ENCODE measurements around the gene FAM111A.

FAM111A gene

DNA sequence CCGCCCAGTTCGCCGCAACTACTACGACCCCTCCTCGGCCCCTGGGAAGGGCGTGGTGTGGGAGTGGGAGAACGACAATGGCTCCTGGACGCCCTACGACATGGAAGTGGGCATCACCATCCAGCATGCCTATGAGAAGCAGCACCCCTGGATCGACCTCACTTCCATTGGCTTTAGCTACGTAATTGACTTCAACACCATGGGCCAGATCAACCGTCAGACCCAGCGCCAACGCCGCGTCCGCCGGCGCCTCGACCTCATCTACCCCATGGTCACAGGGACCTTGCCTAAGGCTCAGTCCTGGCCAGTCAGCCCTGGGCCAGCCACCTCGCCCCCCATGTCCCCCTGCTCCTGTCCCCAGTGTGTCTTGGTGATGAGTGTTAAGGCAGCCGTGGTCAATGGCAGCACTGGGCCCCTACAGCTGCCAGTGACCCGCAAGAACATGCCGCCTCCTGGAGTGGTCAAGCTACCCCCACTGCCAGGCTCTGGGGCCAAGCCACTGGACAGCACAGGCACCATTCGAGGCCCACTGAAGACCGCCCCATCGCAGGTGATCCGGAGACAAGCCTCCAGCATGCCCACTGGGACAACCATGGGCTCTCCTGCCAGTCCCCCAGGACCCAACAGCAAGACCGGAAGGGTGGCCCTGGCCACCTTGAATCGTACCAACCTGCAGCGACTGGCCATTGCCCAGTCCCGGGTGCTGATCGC is 39.2 kb downstream of the FAM111A start:
- Histone ChIP-seq H3K4me3 (ENCODE audit: low read length, poor library complexity, severe bottlenecking) (no peak overlapping the region), H3K9me2 (replicated peaks; ENCODE audit: low read depth, low read length) (no peaks in the 10 kb centered on the region), H3K4me1 (ENCODE audit: insufficient read depth, low read length, poor library complexity, severe bottlenecking) (no peaks in the 10 kb centered on the region), H4K20me1 (ENCODE audit: insufficient read depth, low read length, poor library complexity, severe bottlenecking) (no peaks in the 10 kb centered on the region), H3K9me3 (ENCODE audit: insufficient read depth, low read depth, low read length) (peaks cover 7% of the 10 kb centered on the region; the same call in 1 of the 2 replicates), H3F3A (ENCODE audit: low read depth) (no peaks in the 10 kb centered on the region), H3K9ac (ENCODE audit: low read depth, low read length, poor library complexity, severe bottlenecking) (no peak overlapping the region), H3K79me2 (ENCODE audit: insufficient read depth, low read length) (no peaks in the 10 kb centered on the region), H2AFZ (ENCODE audit: low read length) (no peak overlapping the region), H3K4me2 (ENCODE audit: low read depth, low read length, poor library complexity, severe bottlenecking) (no peak overlapping the region), H3K27me3 (ENCODE audit: insufficient read depth, low read length, poor library complexity, severe bottlenecking) (no peaks in the 10 kb centered on the region), H3K36me3 (ENCODE audit: insufficient read depth, low read length) (no peaks in the 10 kb centered on the region)
- TF ChIP-seq, protein P1, sequence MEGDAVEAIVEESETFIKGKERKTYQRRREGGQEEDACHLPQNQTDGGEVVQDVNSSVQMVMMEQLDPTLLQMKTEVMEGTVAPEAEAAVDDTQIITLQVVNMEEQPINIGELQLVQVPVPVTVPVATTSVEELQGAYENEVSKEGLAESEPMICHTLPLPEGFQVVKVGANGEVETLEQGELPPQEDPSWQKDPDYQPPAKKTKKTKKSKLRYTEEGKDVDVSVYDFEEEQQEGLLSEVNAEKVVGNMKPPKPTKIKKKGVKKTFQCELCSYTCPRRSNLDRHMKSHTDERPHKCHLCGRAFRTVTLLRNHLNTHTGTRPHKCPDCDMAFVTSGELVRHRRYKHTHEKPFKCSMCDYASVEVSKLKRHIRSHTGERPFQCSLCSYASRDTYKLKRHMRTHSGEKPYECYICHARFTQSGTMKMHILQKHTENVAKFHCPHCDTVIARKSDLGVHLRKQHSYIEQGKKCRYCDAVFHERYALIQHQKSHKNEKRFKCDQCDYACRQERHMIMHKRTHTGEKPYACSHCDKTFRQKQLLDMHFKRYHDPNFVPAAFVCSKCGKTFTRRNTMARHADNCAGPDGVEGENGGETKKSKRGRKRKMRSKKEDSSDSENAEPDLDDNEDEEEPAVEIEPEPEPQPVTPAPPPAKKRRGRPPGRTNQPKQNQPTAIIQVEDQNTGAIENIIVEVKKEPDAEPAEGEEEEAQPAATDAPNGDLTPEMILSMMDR (conservative IDR thresholded peaks at IDR 0.05; ENCODE audit: low read length), result no peak
- no peak for TF ChIP-seq EZH2phosphoT487 (IDR thresholded peaks at IDR 0.05; ENCODE audit: borderline replicate concordance)

DNA sequence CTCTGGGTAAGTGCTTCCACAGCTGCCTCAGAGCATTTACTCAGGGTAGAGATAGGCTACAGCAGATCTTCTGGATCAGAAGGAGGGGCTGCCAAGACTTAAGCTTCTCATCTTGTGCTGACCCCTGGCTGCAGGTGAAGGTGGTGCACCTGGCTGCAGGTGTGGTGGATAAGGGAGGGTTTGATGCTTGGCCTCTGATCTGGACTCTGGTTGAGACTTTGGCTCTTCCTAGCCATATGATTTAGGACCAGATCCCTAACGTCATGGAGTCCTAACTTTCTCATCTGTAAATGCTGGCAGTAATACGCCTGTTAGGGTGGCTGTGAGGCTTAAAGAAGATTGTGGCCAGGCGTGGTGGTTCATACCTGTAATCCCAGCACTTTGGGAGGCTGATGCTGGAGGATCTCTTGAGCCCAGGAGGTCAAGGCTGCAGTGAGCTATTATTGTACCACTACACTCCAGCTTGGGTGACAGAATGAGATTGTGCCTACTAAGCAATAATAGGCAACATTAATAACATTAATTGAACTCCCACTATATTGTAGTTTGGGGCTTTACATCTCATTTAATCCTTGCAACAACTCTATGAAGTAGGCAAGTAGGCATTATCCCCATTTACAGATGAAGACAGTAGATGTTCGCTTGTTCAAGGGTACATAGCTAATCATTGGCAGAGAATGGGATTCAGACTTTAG is 39.9 kb downstream of the FAM111A start:
- no peak overlapping the region for H3K9ac ChIP-seq (ENCODE audit: low read depth, low read length, poor library complexity, severe bottlenecking)
- no peaks in the 10 kb centered on the region for H3F3A ChIP-seq (ENCODE audit: low read depth)
- no peak overlapping the region for H2AFZ ChIP-seq (ENCODE audit: low read length)
- no peaks in the 10 kb centered on the region for H3K4me1 ChIP-seq (ENCODE audit: insufficient read depth, low read length, poor library complexity, severe bottlenecking)
- no peak overlapping the region for H3K4me2 ChIP-seq (ENCODE audit: low read depth, low read length, poor library complexity, severe bottlenecking)
- no peaks in the 10 kb centered on the region for H3K36me3 ChIP-seq (ENCODE audit: insufficient read depth, low read length)
- peaks cover 7% of the 10 kb centered on the region; the same call in 1 of the 2 replicates for H3K9me3 ChIP-seq (ENCODE audit: insufficient read depth, low read depth, low read length)
- H4K20me1 ChIP-seq (ENCODE audit: insufficient read depth, low read length, poor library complexity, severe bottlenecking), result no peaks in the 10 kb centered on the region
- TF ChIP-seq, protein P1 (conservative IDR thresholded peaks at IDR 0.05; ENCODE audit: low read length), result peak; percentile 43; the same call in 1 of the 2 replicates
- TF ChIP-seq EZH2phosphoT487 (IDR thresholded peaks at IDR 0.05; ENCODE audit: borderline replicate concordance), result no peak
- no peaks in the 10 kb centered on the region for H3K9me2 ChIP-seq (replicated peaks; ENCODE audit: low read depth, low read length)
- H3K4me3 ChIP-seq (ENCODE audit: low read length, poor library complexity, severe bottlenecking), result no peak overlapping the region
- H3K79me2 ChIP-seq (ENCODE audit: insufficient read depth, low read length), result no peaks in the 10 kb centered on the region
- no peaks in the 10 kb centered on the region for H3K27me3 ChIP-seq (ENCODE audit: insufficient read depth, low read length, poor library complexity, severe bottlenecking)

DNA sequence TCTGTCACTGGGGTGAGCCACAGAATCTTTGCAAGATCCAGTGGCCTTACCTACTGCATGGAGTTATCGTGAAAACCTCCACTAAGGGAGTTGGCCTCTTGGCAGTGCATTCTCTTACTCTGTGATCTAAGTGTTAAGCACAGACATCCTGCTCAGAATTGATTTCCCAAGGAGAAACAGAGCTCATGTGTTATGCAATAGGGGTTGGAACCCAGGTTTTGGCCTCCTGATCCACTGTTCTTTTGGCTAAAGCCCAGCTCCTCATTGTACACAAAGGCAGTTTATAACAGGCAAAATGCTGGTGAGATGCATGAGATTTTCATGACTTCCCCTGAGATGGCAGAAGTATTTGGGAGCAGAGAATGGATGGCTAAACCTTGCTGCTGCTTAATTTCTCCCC is 41.1 kb downstream of the FAM111A start:
- H3K9me3 ChIP-seq (ENCODE audit: insufficient read depth, low read depth, low read length), result peaks cover 7% of the 10 kb centered on the region; the same call in 1 of the 2 replicates
- H3K36me3 ChIP-seq (ENCODE audit: insufficient read depth, low read length), result no peaks in the 10 kb centered on the region
- H3K79me2 ChIP-seq (ENCODE audit: insufficient read depth, low read length), result no peaks in the 10 kb centered on the region
- H3K27me3 ChIP-seq (ENCODE audit: insufficient read depth, low read length, poor library complexity, severe bottlenecking), result no peaks in the 10 kb centered on the region
- no peaks in the 10 kb centered on the region for H3F3A ChIP-seq (ENCODE audit: low read depth)
- no peaks in the 10 kb centered on the region for H3K4me1 ChIP-seq (ENCODE audit: insufficient read depth, low read length, poor library complexity, severe bottlenecking)
- no peak overlapping the region for H3K4me3 ChIP-seq (ENCODE audit: low read length, poor library complexity, severe bottlenecking)
- no peak overlapping the region for H3K9ac ChIP-seq (ENCODE audit: low read depth, low read length, poor library complexity, severe bottlenecking)
- no peak overlapping the region for H3K4me2 ChIP-seq (ENCODE audit: low read depth, low read length, poor library complexity, severe bottlenecking)
- H3K9me2 ChIP-seq (replicated peaks; ENCODE audit: low read depth, low read length), result no peaks in the 10 kb centered on the region
- H4K20me1 ChIP-seq (ENCODE audit: insufficient read depth, low read length, poor library complexity, severe bottlenecking), result no peaks in the 10 kb centered on the region
- TF ChIP-seq, protein P1 (conservative IDR thresholded peaks at IDR 0.05; ENCODE audit: low read length), result no peak
- no peak for TF ChIP-seq EZH2phosphoT487 (IDR thresholded peaks at IDR 0.05; ENCODE audit: borderline replicate concordance)
- no peak overlapping the region for H2AFZ ChIP-seq (ENCODE audit: low read length)
